Gastroesophageal sphincter (tissue), 3 donors: ENCODE data around the gene NAT9.

Source experiments
- POLR2A ChIP-seq, 2 donors: fragments of 450-650 bp; IDR thresholded peaks; one replicate each; pipeline ENCODE4 v1.6.1; 2017; ENCODE audit warnings: antibody characterized with exemption in 2 of 2, mild to moderate bottlenecking in 2 of 2, moderate library complexity in 1 of 2
- POLR2AphosphoS5 ChIP-seq: sonication (generic); formaldehyde crosslinking; IDR thresholded peaks from one replicate; pipeline ENCODE4 v1.6.1; 2017; ENCODE audit warnings: antibody characterized with exemption
- TF ChIP-seq, protein P1 (sequence below), 4 experiments: fragments of 200-600 bp in 2 of 4; fragments of 450-650 bp in 2 of 4; sonication (generic) in 1 of 4; IDR thresholded peaks; one replicate each; pipeline ENCODE4 v1.5.1; 2017 to 2019; ENCODE audit warnings: antibody characterized with exemption in 4 of 4, mild to moderate bottlenecking in 2 of 4, moderate library complexity in 2 of 4

- TF ChIP-seq, protein P1, sequence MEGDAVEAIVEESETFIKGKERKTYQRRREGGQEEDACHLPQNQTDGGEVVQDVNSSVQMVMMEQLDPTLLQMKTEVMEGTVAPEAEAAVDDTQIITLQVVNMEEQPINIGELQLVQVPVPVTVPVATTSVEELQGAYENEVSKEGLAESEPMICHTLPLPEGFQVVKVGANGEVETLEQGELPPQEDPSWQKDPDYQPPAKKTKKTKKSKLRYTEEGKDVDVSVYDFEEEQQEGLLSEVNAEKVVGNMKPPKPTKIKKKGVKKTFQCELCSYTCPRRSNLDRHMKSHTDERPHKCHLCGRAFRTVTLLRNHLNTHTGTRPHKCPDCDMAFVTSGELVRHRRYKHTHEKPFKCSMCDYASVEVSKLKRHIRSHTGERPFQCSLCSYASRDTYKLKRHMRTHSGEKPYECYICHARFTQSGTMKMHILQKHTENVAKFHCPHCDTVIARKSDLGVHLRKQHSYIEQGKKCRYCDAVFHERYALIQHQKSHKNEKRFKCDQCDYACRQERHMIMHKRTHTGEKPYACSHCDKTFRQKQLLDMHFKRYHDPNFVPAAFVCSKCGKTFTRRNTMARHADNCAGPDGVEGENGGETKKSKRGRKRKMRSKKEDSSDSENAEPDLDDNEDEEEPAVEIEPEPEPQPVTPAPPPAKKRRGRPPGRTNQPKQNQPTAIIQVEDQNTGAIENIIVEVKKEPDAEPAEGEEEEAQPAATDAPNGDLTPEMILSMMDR (IDR thresholded peaks at IDR 0.05): no peak
- TF ChIP-seq POLR2A (IDR thresholded peaks at IDR 0.05) (no peak), POLR2AphosphoS5 (no peak)
Measured at GRCh38 chr17:74722782-74723181, 53.4 kb downstream of the NAT9 start.
